ENCODE results near the gene PTCD2. TPM values are rescaled to one million over a fixed set of nuclear protein-coding genes. Genes with fewer than 3 reads are reported as not detected.

Gene PTCD2
- total RNA-seq, result 1 to 10 TPM; 8.9 to 9.8 TPM

GRCh38 chr5:72319976-72320752 is at the start of gene PTCD2, which contains the start of gene MRPS27:
TSS of gene PTCD2 (plus strand) at chr5:72320373. CDS start at chr5:72320383, 10 bp downstream.
TSS of gene MRPS27 (minus strand) at chr5:72320240. CDS start at chr5:72320221, 19 bp downstream.
- H3K27me3 Mint-ChIP-seq, result no peaks in the 10 kb centered on the region
- peaks cover 14% of the 10 kb centered on the region for H3K36me3 Mint-ChIP-seq
- peak within 1 kb of the TSS; percentile 87 for H3K4me3 Mint-ChIP-seq
- DNase-seq, result peak; percentile 86
- peaks cover 24% of the 10 kb centered on the region for H3K4me1 Mint-ChIP-seq
- H3K9me3 Mint-ChIP-seq, result no peaks in the 10 kb centered on the region
- ATAC-seq (ENCODE audit: low read depth), result peak; percentile 99
- POLR2A ChIA-PET, result interaction anchor here (0.7 to 3.1 kb wide), 9 partner anchors 11 to 529 kb away, joined by 3 to 52 read pairs (median 4); no protein-coding TSS in a partner anchor
- H3K27ac Mint-ChIP-seq, result peak within 1 kb of the TSS; percentile 84

GRCh38 chr5:72271702-72272101 is 48.5 kb upstream of the PTCD2 start:
- Mint-ChIP-seq H3K9me3 (no peaks in the 10 kb centered on the region), H3K36me3 (peaks cover 13% of the 10 kb centered on the region), H3K27me3 (no peaks in the 10 kb centered on the region), H3K4me1 (peaks cover 3% of the 10 kb centered on the region), H3K27ac (no peak overlapping the region), H3K4me3 (no peak overlapping the region)
- ATAC-seq (ENCODE audit: low read depth) (no peak), DNase-seq (no peak)
- POLR2A ChIA-PET, result no interaction called here

GRCh38 chr5:72272398-72272797 is 47.8 kb upstream of the PTCD2 start:
- Mint-ChIP-seq H3K27ac (no peak overlapping the region), H3K4me1 (peaks cover 3% of the 10 kb centered on the region), H3K9me3 (no peaks in the 10 kb centered on the region), H3K36me3 (peaks cover 15% of the 10 kb centered on the region), H3K4me3 (no peak overlapping the region), H3K27me3 (no peaks in the 10 kb centered on the region)
- POLR2A ChIA-PET, result no interaction called here
- ATAC-seq (ENCODE audit: low read depth) (no peak), DNase-seq (no peak)

GRCh38 chr5:72273547-72273946 is 46.6 kb upstream of the PTCD2 start:
- Mint-ChIP-seq H3K27me3 (no peaks in the 10 kb centered on the region), H3K9me3 (no peaks in the 10 kb centered on the region), H3K4me1 (peaks cover 3% of the 10 kb centered on the region), H3K27ac (no peak overlapping the region), H3K36me3 (peaks cover 24% of the 10 kb centered on the region), H3K4me3 (no peak overlapping the region)
- ATAC-seq (ENCODE audit: low read depth) (no peak), DNase-seq (no peak)
- POLR2A ChIA-PET, result no interaction called here

- H3K36me3 Mint-ChIP-seq, result peaks cover 27% of the 10 kb centered on the region
- H3K9me3 Mint-ChIP-seq, result no peaks in the 10 kb centered on the region
- H3K4me1 Mint-ChIP-seq, result no peaks in the 10 kb centered on the region
- no peak for ATAC-seq (ENCODE audit: low read depth)
- H3K4me3 Mint-ChIP-seq, result no peak overlapping the region
- H3K27me3 Mint-ChIP-seq, result no peaks in the 10 kb centered on the region
- POLR2A ChIA-PET, result interaction anchor here (0.6 kb wide), 1 partner anchor 17 kb away, joined by 3 read pairs; no protein-coding TSS in a partner anchor
- no peak overlapping the region for H3K27ac Mint-ChIP-seq
- DNase-seq, result no peak
These were observed 43.9 kb upstream of the PTCD2 start for GRCh38 chr5:72276219-72276752.

GRCh38 chr5:72280581-72281069 is 39.5 kb upstream of the PTCD2 start:
- Mint-ChIP-seq H3K27me3 (no peaks in the 10 kb centered on the region), H3K9me3 (no peaks in the 10 kb centered on the region), H3K4me3 (no peak overlapping the region), H3K4me1 (peaks cover 3% of the 10 kb centered on the region), H3K27ac (no peak overlapping the region), H3K36me3 (peaks cover 27% of the 10 kb centered on the region)
- no peak for ATAC-seq (ENCODE audit: low read depth)
- no peak for DNase-seq
- POLR2A ChIA-PET, result no interaction called here

- H3K9me3 Mint-ChIP-seq, result no peaks in the 10 kb centered on the region
- H3K36me3 Mint-ChIP-seq, result peaks cover 21% of the 10 kb centered on the region
- H3K27ac Mint-ChIP-seq, result no peak overlapping the region
These were observed 38.8 kb upstream of the PTCD2 start for GRCh38 chr5:72281430-72281763.

GRCh38 chr5:72281764-72282499 is 38.2 kb upstream of the PTCD2 start:
- Mint-ChIP-seq H3K9me3 (no peaks in the 10 kb centered on the region), H3K4me3 (no peak overlapping the region), H3K4me1 (peaks cover 3% of the 10 kb centered on the region), H3K27ac (no peak overlapping the region), H3K36me3 (peaks cover 21% of the 10 kb centered on the region), H3K27me3 (no peaks in the 10 kb centered on the region)
- DNase-seq (no peak), ATAC-seq (ENCODE audit: low read depth) (no peak)
- POLR2A ChIA-PET, result no interaction called here

More at GRCh38 chr5:72281430-72281763, 38.8 kb upstream of the PTCD2 start:
- DNase-seq (no peak), ATAC-seq (ENCODE audit: low read depth) (no peak)
- POLR2A ChIA-PET, result no interaction called here
- H3K4me1 Mint-ChIP-seq, result peaks cover 3% of the 10 kb centered on the region
- H3K4me3 Mint-ChIP-seq, result no peak overlapping the region
- no peaks in the 10 kb centered on the region for H3K27me3 Mint-ChIP-seq

- Mint-ChIP-seq H3K27ac (no peak overlapping the region), H3K36me3 (peaks cover 16% of the 10 kb centered on the region), H3K9me3 (no peaks in the 10 kb centered on the region), H3K4me1 (peaks cover 3% of the 10 kb centered on the region), H3K4me3 (no peak overlapping the region), H3K27me3 (no peaks in the 10 kb centered on the region)
- POLR2A ChIA-PET, result no interaction called here
- DNase-seq (no peak), ATAC-seq (ENCODE audit: low read depth) (no peak)
These were observed 37.3 kb upstream of the PTCD2 start for GRCh38 chr5:72282878-72283277.

- Mint-ChIP-seq H3K4me3 (no peak overlapping the region), H3K4me1 (peaks cover 3% of the 10 kb centered on the region), H3K36me3 (peaks cover 13% of the 10 kb centered on the region), H3K27me3 (no peaks in the 10 kb centered on the region), H3K27ac (no peak overlapping the region), H3K9me3 (no peaks in the 10 kb centered on the region)
- POLR2A ChIA-PET, result no interaction called here
- ATAC-seq (ENCODE audit: low read depth) (no peak), DNase-seq (no peak)
These were observed 36.8 kb upstream of the PTCD2 start for GRCh38 chr5:72283358-72283757.

- Mint-ChIP-seq H3K27me3 (no peaks in the 10 kb centered on the region), H3K27ac (no peak overlapping the region), H3K4me1 (peaks cover 3% of the 10 kb centered on the region), H3K4me3 (no peak overlapping the region), H3K36me3 (peaks cover 8% of the 10 kb centered on the region), H3K9me3 (no peaks in the 10 kb centered on the region)
- POLR2A ChIA-PET, result no interaction called here
- DNase-seq (no peak), ATAC-seq (ENCODE audit: low read depth) (no peak)
These were observed 35.4 kb upstream of the PTCD2 start for GRCh38 chr5:72284559-72285423.

- no peaks in the 10 kb centered on the region for H3K9me3 Mint-ChIP-seq
- ATAC-seq (ENCODE audit: low read depth) (no peak), DNase-seq (no peak)
- no peak overlapping the region for H3K4me3 Mint-ChIP-seq
- no peaks in the 10 kb centered on the region for H3K27me3 Mint-ChIP-seq
- H3K4me1 Mint-ChIP-seq, result peaks cover 3% of the 10 kb centered on the region
- no peak overlapping the region for H3K27ac Mint-ChIP-seq
- H3K36me3 Mint-ChIP-seq, result peaks cover 8% of the 10 kb centered on the region
- POLR2A ChIA-PET, result no interaction called here
These were observed 34.8 kb upstream of the PTCD2 start for GRCh38 chr5:72285424-72285821.

- ATAC-seq (ENCODE audit: low read depth) (no peak), DNase-seq (no peak)
- Mint-ChIP-seq H3K27ac (no peak overlapping the region), H3K9me3 (no peaks in the 10 kb centered on the region), H3K4me3 (no peak overlapping the region), H3K27me3 (no peaks in the 10 kb centered on the region), H3K36me3 (peaks cover 6% of the 10 kb centered on the region), H3K4me1 (peaks cover 3% of the 10 kb centered on the region)
- POLR2A ChIA-PET, result no interaction called here
These were observed 33.4 kb upstream of the PTCD2 start for GRCh38 chr5:72286798-72287197.

Measured in activated naive CD8-positive, alpha-beta T cell treated with anti-CD3 and anti-CD28 coated beads, Interleukin-2, amount 10 ng/mL, durations not matched to agents 7 days and 5 days (primary cell).